Fibroblast of skin of back (primary cell): Measurements from ENCODE around the gene GJE1. TPM values are rescaled to one million over a fixed set of nuclear protein-coding genes. Genes with fewer than 3 reads are reported as not detected.
"Not testable (repeated sequence)": the region's sequence is repeated elsewhere in the genome, so short reads cannot be mapped to it uniquely, and the experiment has no call there.

Experiments used
- DNase-seq: peaks from one replicate; pipeline ENCODE4 v3.0.0-alpha.2; 2013
- polyA plus RNA-seq, 2 experiments: library from polyadenylated mRNA; unstranded; fragments of 120-200 nt; gene quantifications; one replicate each; pipeline ENCODE4 v1.2.1, GENCODE V29; 2013; ENCODE audit not compliant: insufficient read length in 2 of 2

Gene GJE1, protein sequence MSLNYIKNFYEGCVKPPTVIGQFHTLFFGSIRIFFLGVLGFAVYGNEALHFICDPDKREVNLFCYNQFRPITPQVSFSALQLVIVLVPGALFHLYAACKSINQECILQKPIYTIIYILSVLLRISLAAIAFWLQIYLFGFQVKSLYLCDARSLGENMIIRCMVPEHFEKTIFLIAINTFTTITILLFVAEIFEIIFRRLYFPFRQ
- polyA plus RNA-seq (2013, experiment 1 of 2; ENCODE audit: insufficient read length), result not detected
- polyA plus RNA-seq (2013, experiment 2 of 2; ENCODE audit: insufficient read length), result not detected

- no peak for DNase-seq
Observed at GRCh38 chr6:142132625-142133024, at the start of gene GJE1. Gene GJE1, plus strand, starts transcription at chr6:142132925. Its CDS starts 234 bp downstream, at chr6:142133159.

DNA sequence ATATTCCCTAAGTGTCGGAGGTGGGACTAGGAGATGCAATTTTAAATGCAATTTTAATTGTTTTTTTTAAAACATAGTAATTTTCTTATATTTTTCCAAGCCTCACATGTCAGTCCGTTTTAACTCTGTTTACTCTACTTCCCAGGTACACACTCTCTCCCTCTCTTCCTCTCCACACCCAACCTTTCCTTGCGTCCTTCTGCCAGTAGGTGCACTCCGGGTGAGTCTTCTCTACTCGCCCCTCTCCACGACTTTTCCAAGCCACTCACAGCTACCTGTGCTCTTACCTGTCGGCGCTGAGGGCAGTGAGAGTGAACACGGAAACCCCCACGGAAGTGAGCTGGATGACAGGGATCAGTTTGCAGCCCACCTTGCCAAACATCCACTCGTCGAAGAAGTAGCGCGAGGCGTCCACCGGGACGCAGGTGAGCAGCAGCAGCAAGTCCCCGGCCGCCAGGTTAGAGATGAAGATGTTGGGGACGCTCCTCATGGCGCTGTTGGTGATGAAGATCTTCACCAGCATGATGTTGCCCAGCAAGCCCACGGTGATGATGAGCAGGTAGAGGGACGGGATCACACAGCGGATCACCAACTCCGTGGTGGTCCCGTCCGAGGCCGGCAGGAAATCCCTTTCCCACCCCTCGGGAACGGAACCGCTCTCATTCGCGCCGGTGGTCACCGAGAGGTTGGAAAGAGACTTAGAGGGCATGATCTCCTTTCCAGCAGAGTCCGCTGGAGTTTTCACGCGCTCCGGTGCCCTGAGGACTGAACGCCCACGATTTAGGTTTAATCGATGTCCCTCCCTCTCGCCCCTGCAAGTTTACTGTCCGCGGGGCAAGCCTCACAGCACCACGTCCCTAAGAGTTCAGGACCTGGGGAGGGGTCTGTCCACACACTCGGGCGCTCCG lies 44.5 kb upstream of the GJE1 start:
- no peak for DNase-seq

DNA sequence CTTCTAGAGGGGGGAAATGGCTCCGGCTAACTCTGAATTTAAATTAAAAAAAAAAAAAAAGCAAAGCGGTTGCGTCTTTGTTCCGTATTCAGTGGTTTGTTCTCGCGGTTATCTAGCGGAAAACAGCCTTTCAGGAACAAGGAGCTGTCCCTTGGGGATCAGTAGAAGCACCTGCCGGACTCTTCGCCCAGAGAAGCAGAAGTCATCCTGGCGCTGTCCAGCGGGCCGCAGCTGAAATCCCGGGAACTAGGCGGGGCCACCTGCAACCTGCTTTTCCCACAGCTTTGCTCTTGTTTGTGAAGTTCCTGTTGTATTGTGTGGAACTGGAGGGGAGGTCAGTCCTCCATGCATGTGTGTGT lies 43.9 kb upstream of the GJE1 start:
- DNase-seq, result peak; percentile 51

DNA sequence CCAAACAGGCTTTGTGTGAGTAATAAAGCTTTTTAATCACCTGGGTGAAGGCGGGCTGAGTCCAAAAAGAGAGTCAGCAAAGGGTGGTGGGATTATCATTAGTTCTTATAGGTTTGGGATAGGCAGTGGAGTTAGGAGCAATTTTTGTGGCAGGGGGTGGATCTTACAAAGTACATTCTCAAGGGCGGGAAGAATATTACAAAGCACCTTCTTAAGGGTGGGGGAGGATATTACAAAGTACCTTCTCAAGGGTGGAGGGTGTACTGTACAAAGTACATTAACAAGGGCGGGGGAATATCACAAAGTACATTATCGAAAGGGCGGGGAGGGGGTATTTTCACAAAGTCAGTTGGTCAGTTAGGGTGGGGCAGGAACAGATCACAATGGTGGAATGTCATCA lies 27.9 kb upstream of the GJE1 start:
- not testable (repeated sequence) for DNase-seq

DNA sequence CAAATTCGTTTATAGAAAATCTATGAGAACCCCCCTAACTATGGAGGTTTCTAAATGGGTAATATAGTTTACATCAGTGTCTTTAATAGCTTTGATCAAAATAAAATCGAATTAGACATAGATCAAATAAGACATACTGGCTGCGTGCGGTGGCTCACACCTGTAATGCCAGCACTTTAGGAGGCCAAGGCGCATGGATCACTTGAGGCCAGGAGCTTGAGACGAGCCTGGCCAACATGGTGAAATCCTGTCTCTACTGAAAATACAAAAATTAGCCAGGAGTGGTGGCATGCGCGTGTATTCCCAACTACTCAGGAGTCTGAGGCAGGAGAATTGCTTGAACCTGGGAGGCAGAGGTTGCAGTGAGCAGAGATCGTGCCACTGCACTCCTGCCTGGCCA lies 21.9 kb upstream of the GJE1 start:
- DNase-seq, result not testable (repeated sequence)

- DNase-seq, result peak; percentile 68
Observed at GRCh38 chr6:142112451-142113061, 20.2 kb upstream of the GJE1 start.

DNA sequence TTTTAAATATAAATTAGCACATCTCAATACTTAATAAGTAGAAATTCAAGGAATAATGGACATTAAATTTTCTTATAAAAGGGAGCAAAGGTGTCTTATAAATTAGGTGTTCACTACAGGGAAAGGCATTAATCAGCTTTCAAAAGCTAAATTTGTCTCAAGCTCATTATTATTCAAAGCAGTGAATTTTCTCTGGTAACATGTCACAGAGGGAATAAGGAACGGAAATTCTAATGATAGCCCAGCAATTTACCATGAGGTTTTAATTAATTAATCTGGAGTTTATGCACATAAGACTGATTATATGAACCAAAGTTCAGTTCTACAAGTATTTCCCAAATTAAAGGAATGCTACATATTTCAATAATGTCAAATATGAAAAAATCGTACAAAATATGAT lies 15.4 kb upstream of the GJE1 start:
- no peak for DNase-seq

- no peak for DNase-seq
Observed at GRCh38 chr6:142118328-142118727, 14.4 kb upstream of the GJE1 start.

- DNase-seq, result peak; percentile 2
Observed at GRCh38 chr6:142118925-142119324, 13.8 kb upstream of the GJE1 start.

- DNase-seq, result no peak
Observed at GRCh38 chr6:142121342-142121741, 11.4 kb upstream of the GJE1 start.

- DNase-seq, result no peak
Observed at GRCh38 chr6:142130814-142131213, 1.9 kb upstream of the GJE1 start.

DNA sequence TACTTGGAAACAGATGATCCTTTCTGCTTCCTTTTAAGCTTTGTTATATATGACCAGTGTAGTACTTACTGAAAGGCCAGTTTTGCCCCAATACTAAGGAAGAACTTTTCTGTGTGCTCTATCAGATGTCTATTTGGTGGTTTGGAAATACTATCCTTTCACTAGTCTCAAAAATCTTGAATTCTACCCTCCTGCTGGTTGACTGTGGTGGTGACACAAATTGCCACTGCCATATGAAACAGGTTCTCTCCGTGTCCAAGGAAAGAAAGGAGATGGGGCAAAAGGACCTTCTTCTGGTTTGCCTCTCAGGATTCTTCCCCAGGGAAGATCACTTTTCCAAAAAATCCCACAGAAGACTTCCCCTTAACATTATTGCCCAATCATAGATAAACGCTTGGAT lies 6.2 kb downstream of the GJE1 start:
- no peak for DNase-seq

GRCh38 chr6:142141531-142141930 lies 8.8 kb downstream of the GJE1 start:
- not testable (repeated sequence) for DNase-seq

DNA sequence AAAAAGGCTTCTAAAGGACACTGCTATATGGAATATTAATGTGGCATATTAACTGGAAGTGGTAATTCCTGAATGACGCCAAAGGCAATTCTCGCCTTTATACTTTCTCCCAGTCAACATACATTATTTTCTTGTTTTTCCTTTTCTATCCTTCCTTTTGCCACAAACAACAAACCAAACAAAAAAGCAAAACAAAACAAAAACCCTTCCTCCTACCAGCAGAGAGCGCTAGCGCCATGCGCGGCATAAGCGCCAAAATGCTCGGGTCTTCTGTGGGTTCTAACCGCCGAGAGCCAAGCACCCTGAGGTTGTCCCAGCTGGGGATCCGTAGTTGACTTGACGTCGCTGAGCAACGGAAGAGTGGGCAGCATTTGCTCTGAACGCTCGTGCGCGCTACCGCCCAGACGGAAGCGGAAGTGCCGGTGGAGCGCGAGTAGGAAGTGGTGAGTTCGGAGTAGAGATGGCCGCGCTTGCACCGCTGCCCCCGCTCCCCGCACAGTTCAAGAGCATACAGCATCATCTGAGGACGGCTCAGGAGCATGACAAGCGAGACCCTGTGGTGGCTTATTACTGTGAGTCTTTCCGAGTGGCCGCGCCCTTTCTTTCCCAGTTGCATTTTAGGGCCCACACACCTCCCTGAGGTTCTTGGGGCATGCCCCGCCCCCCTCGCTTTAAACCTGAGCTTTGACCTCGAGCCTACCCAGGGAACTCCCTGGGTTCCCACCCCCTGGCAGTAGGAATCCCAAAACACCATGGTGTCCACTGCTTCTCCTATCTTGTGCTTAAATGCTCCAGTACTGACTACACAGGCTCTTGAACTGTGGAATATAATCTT lies 14.3 kb downstream of the GJE1 start, which contains the start of the genes NMBR and VTA1:
Gene NMBR, minus strand, starts transcription at position 295 of the 835 bp plus-strand sequence. CDS start 58,464 bp downstream, outside the sequence.
Gene VTA1, plus strand, starts transcription at position 436 of the 835 bp plus-strand sequence. Its CDS starts 25 bp downstream, at position 461.
- peak; percentile 100 for DNase-seq

GRCh38 chr6:142152746-142153145 lies 20.0 kb downstream of the GJE1 start:
- DNase-seq, result peak; percentile 80

DNA sequence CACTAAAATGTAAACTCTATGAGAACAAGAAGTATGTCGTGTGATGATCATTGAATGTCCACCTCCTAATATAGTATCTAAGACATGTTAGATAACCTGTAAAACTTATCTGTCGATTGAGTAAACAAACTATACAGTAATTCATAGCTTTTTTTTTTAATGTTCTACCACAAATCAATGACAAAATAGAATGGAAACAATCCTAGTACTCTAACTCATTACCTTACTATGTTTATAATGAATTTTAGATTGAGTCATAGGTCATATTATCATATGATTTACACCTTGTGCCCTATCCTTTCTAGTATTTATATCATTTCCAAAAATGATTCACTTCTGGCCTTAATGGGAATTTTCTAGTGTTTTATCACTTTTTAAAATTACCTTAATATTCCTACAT lies 20.5 kb downstream of the GJE1 start:
- no peak for DNase-seq

DNA sequence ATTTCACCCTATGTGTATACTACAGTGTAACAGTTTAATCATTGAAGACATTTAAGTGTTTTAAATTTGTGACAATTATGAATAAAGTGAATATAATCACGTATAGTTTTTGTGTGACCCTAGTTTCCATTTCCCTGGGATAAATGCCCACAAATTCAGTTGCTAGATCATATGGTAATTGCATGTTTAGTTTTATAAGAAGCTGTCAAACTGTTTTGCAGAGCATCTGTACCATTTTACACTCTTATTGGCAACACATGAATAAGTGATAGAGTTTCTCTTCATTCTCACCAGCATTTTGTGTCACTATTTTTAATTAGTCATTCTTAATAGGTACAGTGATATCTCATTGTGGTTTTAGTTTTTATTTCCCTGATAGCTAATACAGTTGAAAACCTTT lies 21.6 kb downstream of the GJE1 start:
- no peak for DNase-seq

DNA sequence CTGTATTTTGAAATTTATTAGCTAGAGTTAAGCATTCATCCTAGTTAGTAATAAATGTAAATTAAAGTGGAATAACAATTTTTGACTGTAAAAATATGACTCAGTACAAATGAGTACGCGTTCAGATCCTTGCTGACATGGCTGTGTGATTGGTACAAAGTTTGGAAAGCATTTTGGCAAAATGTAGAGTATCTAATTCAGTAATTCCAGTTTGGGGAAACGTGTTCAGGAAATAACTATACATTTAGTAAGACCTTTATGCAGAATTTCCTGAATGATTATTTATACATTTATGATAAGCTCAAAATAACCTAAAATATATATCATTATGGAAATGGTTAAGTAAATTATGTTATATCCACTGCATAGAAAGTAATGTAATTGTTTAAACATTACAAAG lies 22.4 kb downstream of the GJE1 start:
- no peak for DNase-seq

GRCh38 chr6:142155895-142156757 lies 23.4 kb downstream of the GJE1 start:
- peak; percentile 40 for DNase-seq

GRCh38 chr6:142156758-142157068 lies 24.0 kb downstream of the GJE1 start:
- DNase-seq, result not testable (repeated sequence)

- no peak for DNase-seq
Observed at GRCh38 chr6:142162780-142163179, 30.1 kb downstream of the GJE1 start.
